HepG2 (cell line): ENCODE results near the gene POLN. TPM values are rescaled to one million over a fixed set of nuclear protein-coding genes. Genes with fewer than 3 reads are reported as not detected.

Experiments used
- ATAC-seq: fragments of 200-7000 bp; cut with Tn5 transposase; 3 replicates; pipeline ENCODE4 v1.9.1; 2020; ENCODE audit warnings: mild to moderate bottlenecking, moderate library complexity
- BruUV-seq: library from RNA; stranded (reverse); fragments of 400-500 nt; replicated peaks from 2 replicates; lab custom pipeline; 2021; lab: Mats Ljungman, UMichigan
- CTCF ChIA-PET: fragments of 300-600 bp; formaldehyde crosslinking; extraction: SDS; loops from one replicate; lab custom pipeline; 2021; ENCODE audit warnings: low total read pairs, inconsistent platforms, low intra/inter-chr PET ratio; lab: Yijun Ruan, JAX
- POLR2A ChIA-PET: fragments of 350-600 bp; sonication (Branson Sonifier 250); formaldehyde crosslinking; loops from one replicate; lab custom pipeline; 2020; ENCODE audit warnings: antibody characterized with exemption, inconsistent platforms; lab: Yijun Ruan, JAX
- DNase-seq: peaks from one replicate; pipeline ENCODE4 v3.0.0-alpha.2; 2015; ENCODE audit warnings: low spot score
- FAIRE-seq: peaks from 3 replicates; lab custom pipeline; 2011; peaks lifted over from hg19 to GRCh38; lab: Jason Lieb, UNC
- H2AFZ ChIP-seq: one replicate; pipeline ENCODE4 v1.6.1; 2011; ENCODE audit warnings: low read length, inconsistent platforms
- H3K27ac ChIP-seq: fragments of 300-600 bp; 3 replicates; pipeline ENCODE4 v1.8.0; 2011; ENCODE audit warnings: mixed run types, mild to moderate bottlenecking, mixed read lengths, low read length, inconsistent platforms; ENCODE audit not compliant: insufficient read depth; ENCODE audit errors: extremely low read length
- H3K27me3 ChIP-seq, 2 experiments: fragments of 200-600 bp in 1 of 2; 2 replicates in 1 of 2; 3 replicates in 1 of 2; pipeline versions ENCODE4 v1.6.0 to v1.8.0; 2011; ENCODE audit warnings: low read length in 2 of 2, mild to moderate bottlenecking in 2 of 2, moderate library complexity in 2 of 2, inconsistent platforms in 1 of 2; ENCODE audit not compliant: insufficient read depth in 2 of 2, control insufficient read depth in 1 of 2
- H3K36me3 ChIP-seq, 2 experiments: fragments of 200-600 bp in 1 of 2; replicated peaks in 1 of 2; 2 replicates in 1 of 2; 3 replicates in 1 of 2; pipeline versions ENCODE4 v1.5.1 to v1.8.0; 2011; ENCODE audit warnings: low read length in 2 of 2, inconsistent platforms in 1 of 2; ENCODE audit not compliant: insufficient read depth in 2 of 2, control insufficient read depth in 1 of 2
- H3K4me1 ChIP-seq: 2 replicates; pipeline ENCODE4 v1.5.1; 2012; ENCODE audit warnings: low read length, inconsistent platforms; ENCODE audit not compliant: insufficient read depth
- H3K4me2 ChIP-seq: 2 replicates; pipeline ENCODE4 v1.6.0; 2011; ENCODE audit warnings: low read depth, low read length, inconsistent platforms
- H3K4me3 ChIP-seq, 3 experiments: fragments of 200-600 bp in 1 of 3; sonication (generic), shearing (Covaris generic) in 1 of 3; replicated peaks in 1 of 3; 2 replicates each; pipeline ENCODE4 v1.5.1; 2011 to 2016; ENCODE audit warnings: low read length in 3 of 3, inconsistent platforms in 2 of 3, low read depth in 2 of 3, mild to moderate bottlenecking in 2 of 3, control low read depth in 1 of 3, mixed read lengths in 1 of 3; ENCODE audit not compliant: insufficient read depth in 1 of 3
- H3K79me2 ChIP-seq: one replicate; pipeline ENCODE4 v1.6.1; 2011; ENCODE audit warnings: low read length, inconsistent platforms; ENCODE audit not compliant: insufficient read depth
- H3K9ac ChIP-seq: 2 replicates; pipeline ENCODE4 v1.6.0; 2011; ENCODE audit warnings: mild to moderate bottlenecking, low read depth, low read length, inconsistent platforms; ENCODE audit not compliant: insufficient read depth
- H3K9me3 ChIP-seq: 2 replicates; pipeline ENCODE4 v1.5.1; 2012; ENCODE audit warnings: mild to moderate bottlenecking, low read length
- H4K20me1 ChIP-seq: 2 replicates; pipeline ENCODE4 v1.6.0; 2011; ENCODE audit warnings: inconsistent platforms, mild to moderate bottlenecking, low read length, moderate library complexity; ENCODE audit not compliant: insufficient read depth
- CEBPB ChIP-seq: IDR thresholded peaks from 2 replicates; pipeline ENCODE4 v1.6.1; 2011; ENCODE audit warnings: low read depth, low read length, improper control_type of control experiment, borderline replicate concordance
- CREB1 ChIP-seq, 2 experiments: fragments of 450-650 bp in 1 of 2; IDR thresholded peaks; 2 replicates each; pipeline ENCODE4 v1.6.1; 2016 to 2017; ENCODE audit warnings: control low read depth in 1 of 2, mild to moderate bottlenecking in 1 of 2, missing compliant biosample characterization in 1 of 2, missing genetic modification characterization in 1 of 2
- EED ChIP-seq: sonication (generic); formaldehyde crosslinking; IDR thresholded peaks from 2 replicates; pipeline ENCODE4 v1.5.0; 2020; ENCODE audit warnings: mild to moderate bottlenecking, missing genetic modification reagents
- EZH2 ChIP-seq: conservative IDR thresholded peaks from 2 replicates; pipeline ENCODE4 v1.6.1; 2012; ENCODE audit warnings: mild to moderate bottlenecking, low read depth, low read length, moderate library complexity
- FOSL2 ChIP-seq: sonication (generic); formaldehyde crosslinking; IDR thresholded peaks from 2 replicates; pipeline ENCODE4 v1.4.0; 2020; ENCODE audit warnings: missing genetic modification reagents
- GABPA ChIP-seq, 2 experiments: IDR thresholded peaks; 2 replicates each; pipeline ENCODE4 v1.6.1; 2011 to 2016; ENCODE audit warnings: low read depth in 2 of 2, low read length in 1 of 2, missing biosample characterization in 1 of 2, missing genetic modification characterization in 1 of 2
- GFI1 ChIP-seq: sonication (generic); formaldehyde crosslinking; IDR thresholded peaks from 2 replicates; pipeline ENCODE4 v1.5.0; 2020; ENCODE audit warnings: missing genetic modification reagents, mild to moderate bottlenecking, borderline replicate concordance
- GMEB1 ChIP-seq: sonication (generic); formaldehyde crosslinking; IDR thresholded peaks from 2 replicates; pipeline ENCODE4 v1.5.1; 2020; ENCODE audit warnings: missing genetic modification reagents, mild to moderate bottlenecking, borderline replicate concordance
- KAT8 ChIP-seq: IDR thresholded peaks from 2 replicates; pipeline ENCODE4 v1.6.1; 2016; ENCODE audit warnings: missing genetic modification reagents, missing compliant biosample characterization
- KDM5B ChIP-seq: sonication (generic); formaldehyde crosslinking; IDR thresholded peaks from 2 replicates; pipeline ENCODE4 v1.4.0; 2020; ENCODE audit warnings: missing genetic modification reagents, mild to moderate bottlenecking, borderline replicate concordance
- MBD4 ChIP-seq: IDR thresholded peaks from 2 replicates; pipeline ENCODE4 v1.6.1; 2012; ENCODE audit warnings: low read length, inconsistent platforms, borderline replicate concordance
- MED8 ChIP-seq: sonication (generic); formaldehyde crosslinking; IDR thresholded peaks from 2 replicates; pipeline ENCODE4 v1.8.1; 2023; ENCODE audit warnings: mild to moderate bottlenecking, missing genetic modification reagents; ENCODE audit not compliant: insufficient replicate concordance
- MEIS2 ChIP-seq: sonication (generic); formaldehyde crosslinking; IDR thresholded peaks from 2 replicates; pipeline ENCODE4 v1.9.0; 2021; ENCODE audit warnings: mild to moderate bottlenecking, missing genetic modification reagents
- NBN ChIP-seq: fragments of 450-650 bp; conservative IDR thresholded peaks from 2 replicates; pipeline ENCODE4 v1.6.1; 2017
- SMAD9 ChIP-seq: sonication (generic); formaldehyde crosslinking; IDR thresholded peaks from 2 replicates; pipeline ENCODE4 v1.5.1; 2020; ENCODE audit warnings: mild to moderate bottlenecking, missing genetic modification reagents
- TBL1XR1 ChIP-seq: fragments of 150-350 bp; IDR thresholded peaks from 2 replicates; pipeline ENCODE4 v1.6.1; 2014; ENCODE audit warnings: borderline replicate concordance, low read length; ENCODE audit not compliant: partially characterized antibody
- ZNF34 ChIP-seq: sonication (generic); formaldehyde crosslinking; IDR thresholded peaks from 2 replicates; pipeline ENCODE4 v1.4.0; 2020; ENCODE audit warnings: mild to moderate bottlenecking, missing genetic modification reagents, borderline replicate concordance
- ZNF562 ChIP-seq: sonication (generic); formaldehyde crosslinking; IDR thresholded peaks from 2 replicates; pipeline ENCODE4 v1.8.0; 2022; ENCODE audit warnings: missing genetic modification reagents, borderline replicate concordance
- ZNF792 ChIP-seq: IDR thresholded peaks from 2 replicates; pipeline ENCODE4 v1.6.1; 2016
- ZSCAN21 ChIP-seq: sonication (generic); formaldehyde crosslinking; IDR thresholded peaks from 2 replicates; pipeline ENCODE4 v1.8.0; 2022; ENCODE audit warnings: mild to moderate bottlenecking, missing genetic modification reagents, moderate library complexity, borderline replicate concordance
- WGBS: methylation state at CpG from one replicate; pipeline ENCODE4 v1.1.6; 2017; ENCODE audit warnings: low lambda C conversion rate; 5-methylcytosine and 5-hydroxymethylcytosine counted together
- in situ Hi-C: cut with HindIII; loops from 2 replicates; pipeline ENCODE4 v1.10.0; 2017; ENCODE audit warnings: low pct_unique_long_range_greater_than_20kb; ENCODE audit not compliant: extremely low pct_ligation_motif_present
- intact Hi-C: fragments of 100-400 bp; cut with micrococcal nuclease; formaldehyde crosslinking; loops from one replicate; pipeline ENCODE4 v1.10.0; 2022; ENCODE audit not compliant: unreplicated experiment
- polyA plus RNA-seq, 8 experiments: library from polyadenylated mRNA; depleted of rRNA in 3 of 8; stranded (reverse) in 7 of 8; unstranded in 1 of 8; fragments of >200 nt; fragmentation: Illumina TruSeq in 4 of 8; extraction: Trizol in 4 of 8; gene quantifications; 2 replicates each; pipeline versions ENCODE4 v1.2.1 to v1.2.3, GENCODE V29; 2011 to 2016; ENCODE audit warnings: low read depth in 4 of 8, missing spikeins in 1 of 8, mixed read lengths in 1 of 8; ENCODE audit not compliant: insufficient read depth in 1 of 8
- total RNA-seq, 5 experiments: library from RNA; depleted of rRNA; stranded (reverse); fragments of >200 nt; fragmentation: Illumina TruSeq; extraction: Trizol; gene quantifications; 2 replicates each; pipeline ENCODE4 v1.2.3, GENCODE V29; 2016; ENCODE audit warnings: low read depth in 1 of 5

POLN gene
- total and polyA plus RNA-seq, 2 of the 13 experiments (the other 11 are each of a cell fraction or from before 2014, with no cell fraction given) = 0.93 to 1.5 TPM

- DNase-seq = no peak
- H3K9ac ChIP-seq = no peak overlapping the region
- ChIA-PET CTCF (no interaction called here), POLR2A (no interaction called here)
- no peaks in the 10 kb centered on the region for H3K79me2 ChIP-seq
- peaks cover 31% of the 10 kb centered on the region for H3K4me1 ChIP-seq
- in situ Hi-C loops = no loop called here
- FAIRE-seq = no peak
- H3K27ac ChIP-seq = no peak overlapping the region
- BruUV-seq = no TSS peak
- H2AFZ ChIP-seq = no peak overlapping the region
- TF ChIP-seq KDM5B (CRISPR knock-in tag) (no peak), NBN (no peak), MED8 (no peak), GABPA (IDR thresholded peaks at IDR 0.05; ENCODE audit: low read depth, low read length) (no peak), GABPA (CRISPR knock-in tag; IDR thresholded peaks at IDR 0.05; ENCODE audit: low read depth) (no peak), TBL1XR1 (no peak), EZH2 (no peak), MBD4 (no peak), GFI1 (CRISPR knock-in tag) (no peak), ZNF792 (CRISPR knock-in tag) (no peak)
- H3K9me3 ChIP-seq = no peaks in the 10 kb centered on the region
- no peak overlapping the region for H3K4me2 ChIP-seq
- no peak overlapping the region for H3K4me3 ChIP-seq
- H3K36me3 ChIP-seq = no peaks in the 10 kb centered on the region
- no peaks in the 10 kb centered on the region for H3K27me3 ChIP-seq
- WGBS = 81% methylated on average over 3 of the region's 6 CpGs
- intact Hi-C loops = no loop called here
- ATAC-seq = no peak
- no peaks in the 10 kb centered on the region for H4K20me1 ChIP-seq
Observed at GRCh38 chr4:2174061-2174460, 67.9 kb downstream of the POLN start.

GRCh38 chr4:2172627-2173231 is 69.2 kb downstream of the POLN start:
- peaks cover 41% of the 10 kb centered on the region for H3K4me1 ChIP-seq
- intact Hi-C loops (no loop called here), in situ Hi-C loops (no loop called here)
- no peak overlapping the region for H2AFZ ChIP-seq
- CTCF ChIA-PET = no interaction called here
- H3K4me3 ChIP-seq = 0 out of 6 replicates have a peak overlapping the region, but pooled peaks of 1 of the 3 experiments have one; percentile 24
- H3K36me3 ChIP-seq = no peaks in the 10 kb centered on the region
- peak overlapping the region; percentile 63 for H3K4me2 ChIP-seq
- POLR2A ChIA-PET = no interaction called here
- H3K27me3 ChIP-seq = no peaks in the 10 kb centered on the region
- H4K20me1 ChIP-seq = no peaks in the 10 kb centered on the region
- peak; percentile 82 for ATAC-seq
- H3K9ac ChIP-seq = no peak overlapping the region
- peak; percentile 15 for FAIRE-seq
- peak; percentile 20 for DNase-seq
- no peak overlapping the region for H3K27ac ChIP-seq
- BruUV-seq = no TSS peak
- 1% methylated on average over 8 of the region's 8 CpGs for WGBS
- no peaks in the 10 kb centered on the region for H3K9me3 ChIP-seq
- H3K79me2 ChIP-seq = no peaks in the 10 kb centered on the region
- 0 out of 2 replicates have a peak, but pooled peaks have one; percentile 34 for TF ChIP-seq FOSL2 (CRISPR knock-in tag)
- TF ChIP-seq GMEB1 (CRISPR knock-in tag) = no peak
- no peak for TF ChIP-seq EED (CRISPR knock-in tag)
- no peak for TF ChIP-seq CREB1 (IDR thresholded peaks at IDR 0.05)
- TF ChIP-seq CREB1 (CRISPR knock-in tag; IDR thresholded peaks at IDR 0.05) = no peak
- no peak for TF ChIP-seq ZSCAN21
- no peak for TF ChIP-seq ZNF562 (CRISPR knock-in tag)
- TF ChIP-seq ZNF34 (CRISPR knock-in tag) = no peak
- no peak for TF ChIP-seq KAT8 (CRISPR knock-in tag)
- TF ChIP-seq SMAD9 = no peak
- no peak for TF ChIP-seq CEBPB
- no peak for TF ChIP-seq MEIS2 (CRISPR knock-in tag)
